HG02884 (cell line): ENCODE results near the gene ZMPSTE24.
"Not testable (repeated sequence)": the region's sequence is repeated elsewhere in the genome, so short reads cannot be mapped to it uniquely, and the experiment has no call there.

Experiments
- ATAC-seq: cut with Tn5 transposase; IDR thresholded peaks from one replicate; pipeline ENCODE4 v1.9.1; 2021; ENCODE audit warnings: mild to moderate bottlenecking, moderate library complexity; ENCODE audit not compliant: unreplicated experiment

Gene ZMPSTE24

GRCh38 chr1:40257688-40258444 lies at the start of gene ZMPSTE24:
Gene ZMPSTE24, plus strand, starts transcription at chr1:40258236. Its CDS starts 36 bp downstream, at chr1:40258272.
- ATAC-seq, result peak; percentile 93

DNA sequence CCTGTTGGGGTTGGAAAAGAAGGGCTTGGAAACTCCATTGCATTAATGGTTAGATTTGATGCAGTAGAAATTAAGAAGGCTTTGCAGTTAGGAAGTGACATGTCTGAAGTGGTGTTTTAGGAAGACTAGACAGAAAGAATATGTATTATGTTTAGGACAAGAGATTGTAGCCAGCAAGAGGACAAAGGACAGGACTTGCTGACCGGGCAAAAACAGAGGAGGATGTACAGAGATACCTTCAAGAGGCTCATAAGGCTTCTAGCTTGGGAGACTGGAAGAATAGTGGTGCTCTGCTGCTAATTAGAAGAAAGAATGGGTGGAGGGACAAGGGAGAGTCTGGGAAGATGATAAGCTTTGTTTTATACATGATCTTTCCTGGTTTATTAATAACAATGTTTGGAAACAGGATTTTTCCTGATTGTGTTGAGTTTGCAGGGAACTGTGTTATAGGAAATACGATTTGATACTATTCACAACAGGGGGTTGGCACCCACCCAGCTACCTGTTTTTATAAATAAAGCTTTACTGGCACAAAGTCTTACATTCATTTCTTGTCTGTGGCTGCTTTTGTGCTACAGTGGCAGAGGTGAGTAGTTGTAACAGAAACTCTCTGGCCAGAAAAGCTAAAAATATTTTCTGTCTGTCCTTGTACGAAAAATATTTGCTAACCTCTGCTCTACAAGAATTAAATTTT lies 47.4 kb upstream of the ZMPSTE24 start:
- no peak for ATAC-seq

GRCh38 chr1:40218333-40218732 lies 39.7 kb upstream of the ZMPSTE24 start:
- no peak for ATAC-seq

DNA sequence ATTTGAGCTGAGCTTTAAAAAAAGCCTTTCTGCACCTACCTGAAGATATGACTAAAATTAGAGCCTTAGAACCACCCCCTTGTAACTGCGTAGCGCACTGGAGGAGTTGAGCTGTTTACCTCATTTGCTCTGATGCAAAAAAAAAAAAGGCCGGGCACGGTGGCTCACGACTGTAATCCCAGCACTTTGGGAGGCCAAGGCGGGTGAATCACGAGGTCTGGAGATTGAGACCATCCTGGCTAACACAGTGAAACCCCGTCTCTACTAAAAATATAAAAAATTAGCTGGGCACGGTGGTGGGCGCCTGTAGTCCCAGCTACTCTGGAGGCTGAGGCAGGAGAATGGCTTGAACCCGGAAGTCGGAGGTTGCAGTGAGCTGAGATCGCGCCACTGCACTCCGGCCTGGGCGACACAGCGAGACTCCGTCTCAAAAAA lies 36.5 kb upstream of the ZMPSTE24 start:
- ATAC-seq, result not testable (repeated sequence)

DNA sequence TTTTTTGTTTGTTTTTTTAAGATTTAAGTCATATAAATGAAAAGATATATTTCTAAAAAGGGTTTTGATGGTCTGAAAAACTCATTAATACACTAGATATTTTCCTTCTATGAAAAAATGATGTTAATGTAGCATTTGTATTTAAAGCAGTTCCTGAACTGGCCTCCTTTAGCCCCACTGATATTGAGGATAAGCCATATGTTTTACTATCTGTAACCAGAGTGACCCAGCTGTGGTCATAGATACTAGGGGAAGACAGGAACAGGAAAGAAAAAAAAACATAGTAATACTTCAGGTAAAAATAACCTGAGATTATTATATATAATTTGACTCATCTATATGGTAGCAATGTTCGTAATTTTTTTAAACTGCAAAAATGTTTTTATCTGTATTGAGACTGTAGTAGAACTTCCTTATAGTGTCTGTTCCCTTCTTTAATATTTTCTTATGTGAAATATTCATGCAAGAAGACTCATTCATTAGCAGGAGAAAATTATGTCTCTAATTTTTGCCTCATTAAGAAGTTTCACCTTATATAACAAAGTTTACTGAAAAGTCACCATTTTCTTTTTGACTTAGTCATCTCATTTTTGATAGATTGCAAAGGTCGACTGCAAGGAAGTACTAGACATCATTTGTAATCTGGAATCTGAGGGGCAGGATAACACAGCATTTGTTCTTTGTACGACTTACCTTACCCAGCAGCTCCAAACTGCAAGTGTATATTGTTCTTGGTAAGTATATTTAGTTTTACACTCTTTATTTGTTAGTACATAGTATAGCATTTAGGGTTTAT lies 35.9 kb upstream of the ZMPSTE24 start:
- no peak for ATAC-seq

GRCh38 chr1:40224040-40224439 lies 34.0 kb upstream of the ZMPSTE24 start:
- ATAC-seq, result no peak

- ATAC-seq, result no peak
Measured at GRCh38 chr1:40226192-40226591, 31.8 kb upstream of the ZMPSTE24 start.

GRCh38 chr1:40232444-40232843 lies 25.6 kb upstream of the ZMPSTE24 start:
- ATAC-seq, result peak; percentile 94

- ATAC-seq, result no peak
Measured at GRCh38 chr1:40239626-40240025, 18.4 kb upstream of the ZMPSTE24 start.

DNA sequence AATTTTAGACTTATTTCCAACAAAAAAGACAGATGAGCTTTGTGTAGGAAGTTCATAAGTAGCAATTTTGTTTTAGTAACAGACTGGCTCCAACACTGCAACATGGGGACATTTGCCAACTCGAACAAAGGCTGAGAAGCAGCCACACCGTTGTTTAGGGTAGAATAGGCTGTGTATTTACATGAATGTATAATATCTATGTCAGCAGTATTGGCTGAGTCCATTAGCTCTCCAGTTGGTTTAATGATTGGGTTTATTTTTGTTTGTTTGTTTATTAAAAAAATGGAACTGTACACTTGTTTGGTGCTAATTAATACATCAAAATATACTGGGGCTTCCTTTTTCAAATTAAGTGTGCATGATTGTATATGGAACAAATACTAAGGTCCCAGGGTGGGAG lies 17.6 kb upstream of the ZMPSTE24 start:
- ATAC-seq, result no peak

DNA sequence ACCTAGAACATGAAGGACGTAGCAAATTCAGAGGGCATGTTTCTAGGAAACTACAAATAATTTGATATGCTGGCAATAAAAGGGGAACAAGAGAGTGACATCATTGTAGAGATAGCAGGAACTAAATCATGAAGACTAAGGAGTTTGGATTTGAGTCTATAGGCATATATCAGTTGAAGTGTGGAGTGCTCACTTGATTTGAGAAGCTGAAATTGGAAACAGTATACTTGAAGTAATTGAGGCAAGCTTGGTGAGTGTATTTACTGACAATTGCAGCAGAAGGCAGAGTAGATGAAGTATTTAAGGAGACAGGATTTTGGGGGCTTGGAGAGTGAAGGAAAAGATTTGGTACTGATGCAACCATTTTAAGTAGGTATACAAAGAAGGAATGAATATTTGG lies 16.7 kb upstream of the ZMPSTE24 start:
- no peak for ATAC-seq

GRCh38 chr1:40243351-40243750 lies 14.7 kb upstream of the ZMPSTE24 start:
- no peak for ATAC-seq

- no peak for ATAC-seq
Measured at GRCh38 chr1:40244138-40244744, 13.8 kb upstream of the ZMPSTE24 start.

DNA sequence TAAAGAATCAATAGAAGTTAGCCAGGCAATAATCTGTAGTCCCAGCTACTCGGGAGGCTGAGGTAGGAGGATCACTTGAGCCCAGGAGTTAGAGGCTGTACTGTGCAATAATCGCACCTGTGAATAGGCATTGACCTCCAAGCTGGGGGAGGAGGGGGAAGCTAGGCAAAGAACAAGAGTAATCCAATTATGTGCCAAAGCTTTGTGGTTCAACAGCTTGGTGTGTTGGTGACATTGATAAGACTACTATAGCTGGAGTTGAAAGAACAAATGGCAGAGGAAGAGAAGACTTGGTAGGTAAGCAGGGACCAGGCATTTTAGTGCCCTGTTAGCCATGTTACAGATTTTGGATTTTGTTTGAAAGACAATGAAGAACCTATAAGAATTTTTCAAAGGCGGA lies 12.3 kb upstream of the ZMPSTE24 start:
- ATAC-seq, result no peak

DNA sequence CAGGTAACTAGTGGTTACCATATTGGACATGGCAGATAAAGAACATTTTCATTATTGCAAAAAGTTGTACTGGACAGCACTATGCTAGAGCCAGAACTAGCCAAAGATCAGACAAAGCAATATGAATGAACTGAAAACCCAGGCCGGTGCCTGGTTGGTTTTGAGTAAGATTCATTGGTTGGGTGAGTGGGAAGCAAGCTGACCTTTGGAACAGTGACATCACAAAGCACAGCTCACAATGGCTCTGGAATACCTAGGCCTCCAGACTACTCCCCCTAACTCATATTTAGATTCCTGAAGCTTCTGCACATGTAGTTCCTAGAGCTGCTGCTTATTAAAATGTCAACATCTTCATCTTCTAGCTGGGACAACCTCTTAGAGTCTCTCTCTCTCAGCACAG lies 10.4 kb upstream of the ZMPSTE24 start, which contains the start of gene TMCO2:
TSS of gene TMCO2 (plus strand) at position 283 of the 400 bp plus-strand sequence. CDS start at position 340, 57 bp downstream.
- ATAC-seq, result no peak

GRCh38 chr1:40248412-40248811 lies 9.6 kb upstream of the ZMPSTE24 start:
- no peak for ATAC-seq

DNA sequence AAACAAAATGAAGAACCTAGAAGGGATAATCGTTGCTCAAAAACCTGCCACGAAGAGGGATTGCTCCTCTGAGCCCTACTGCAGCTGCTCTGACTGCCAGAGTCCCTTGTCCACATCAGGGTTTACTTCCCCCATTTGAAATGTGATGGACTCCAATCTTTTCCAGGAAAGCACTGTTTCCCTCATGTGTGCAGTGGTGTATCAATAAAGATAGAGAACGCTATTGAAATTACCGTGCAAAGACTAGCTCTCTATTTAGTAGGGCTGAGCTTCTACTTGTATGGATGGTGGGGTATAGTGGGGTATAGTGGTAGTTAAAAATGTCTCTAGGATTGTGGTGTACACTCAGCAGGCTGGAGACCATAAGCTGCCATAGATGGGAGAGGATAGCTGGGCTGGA lies 6.6 kb upstream of the ZMPSTE24 start:
- no peak for ATAC-seq

DNA sequence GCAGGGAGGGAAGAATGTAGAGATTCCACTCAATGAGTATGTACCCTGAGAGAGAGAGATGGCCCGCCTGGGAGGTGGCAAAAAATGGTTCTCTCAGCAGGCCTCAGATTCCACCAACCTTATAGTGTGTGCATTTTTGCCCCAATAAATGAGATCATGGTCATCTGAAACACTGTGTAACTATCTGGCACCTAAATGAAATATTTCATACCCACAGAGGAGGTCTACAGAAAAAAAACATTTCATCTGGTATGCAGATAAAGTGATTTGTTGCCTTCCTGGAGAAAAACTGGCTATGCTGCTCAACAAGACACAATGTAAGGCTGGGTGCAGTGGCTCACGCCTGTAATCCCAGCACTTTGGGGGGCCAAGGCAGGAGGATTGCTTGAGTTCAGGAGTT lies 5.4 kb upstream of the ZMPSTE24 start:
- no peak for ATAC-seq

- ATAC-seq, result no peak
Measured at GRCh38 chr1:40255231-40255630, 2.8 kb upstream of the ZMPSTE24 start.

- ATAC-seq, result no peak
Measured at GRCh38 chr1:40256401-40257084, 1.5 kb upstream of the ZMPSTE24 start.
